HEK293 (cell line): ENCODE data around the gene NUCKS1.
A peak's percentile ranks its signal among the peaks of the same experiment; 100 is the strongest.

Source experiments
- GLI4 ChIP-seq: fragments of 450-650 bp; formaldehyde crosslinking; IDR thresholded peaks from 2 replicates; pipeline ENCODE4 v1.5.1; 2016; ENCODE audit warnings: missing biosample characterization, missing genetic modification characterization
- GLIS1 ChIP-seq: fragments of 450-650 bp; formaldehyde crosslinking; IDR thresholded peaks from 2 replicates; pipeline ENCODE4 v1.5.1; 2016; ENCODE audit warnings: missing biosample characterization, missing genetic modification characterization
- PRDM1 ChIP-seq: fragments of 450-650 bp; formaldehyde crosslinking; IDR thresholded peaks from 2 replicates; pipeline ENCODE4; 2016; ENCODE audit warnings: missing biosample characterization, missing genetic modification characterization
- TCF7L2 ChIP-seq: IDR thresholded peaks from 2 replicates; pipeline ENCODE4 v1.6.1; 2011; ENCODE audit warnings: low read depth, mild to moderate bottlenecking, inconsistent platforms, low read length, moderate library complexity, borderline replicate concordance
- ZSCAN16 ChIP-seq: fragments of 450-650 bp; formaldehyde crosslinking; IDR thresholded peaks from 2 replicates; pipeline ENCODE4 v1.5.1; 2016; ENCODE audit warnings: missing biosample characterization, missing genetic modification characterization
- TF ChIP-seq, protein P1 (sequence below): IDR thresholded peaks from 2 replicates; pipeline ENCODE4 v1.6.1; 2011; ENCODE audit warnings: mild to moderate bottlenecking, low read depth, low read length, borderline replicate concordance
- TF ChIP-seq, protein P2 (sequence below): fragments of 450-650 bp; formaldehyde crosslinking; IDR thresholded peaks from 2 replicates; pipeline ENCODE4 v1.5.1; 2016; ENCODE audit warnings: missing biosample characterization, missing genetic modification characterization, low read depth
- TF ChIP-seq, protein P3 (sequence below): fragments of 450-650 bp; formaldehyde crosslinking; IDR thresholded peaks from 2 replicates; pipeline ENCODE4 v1.5.1; 2016; ENCODE audit warnings: missing biosample characterization, missing genetic modification characterization, borderline replicate concordance
- TF ChIP-seq, protein P4 (sequence below): fragments of 450-650 bp; formaldehyde crosslinking; IDR thresholded peaks from 2 replicates; pipeline ENCODE4 v1.5.1; 2016; ENCODE audit warnings: missing biosample characterization, missing genetic modification characterization

DNA sequence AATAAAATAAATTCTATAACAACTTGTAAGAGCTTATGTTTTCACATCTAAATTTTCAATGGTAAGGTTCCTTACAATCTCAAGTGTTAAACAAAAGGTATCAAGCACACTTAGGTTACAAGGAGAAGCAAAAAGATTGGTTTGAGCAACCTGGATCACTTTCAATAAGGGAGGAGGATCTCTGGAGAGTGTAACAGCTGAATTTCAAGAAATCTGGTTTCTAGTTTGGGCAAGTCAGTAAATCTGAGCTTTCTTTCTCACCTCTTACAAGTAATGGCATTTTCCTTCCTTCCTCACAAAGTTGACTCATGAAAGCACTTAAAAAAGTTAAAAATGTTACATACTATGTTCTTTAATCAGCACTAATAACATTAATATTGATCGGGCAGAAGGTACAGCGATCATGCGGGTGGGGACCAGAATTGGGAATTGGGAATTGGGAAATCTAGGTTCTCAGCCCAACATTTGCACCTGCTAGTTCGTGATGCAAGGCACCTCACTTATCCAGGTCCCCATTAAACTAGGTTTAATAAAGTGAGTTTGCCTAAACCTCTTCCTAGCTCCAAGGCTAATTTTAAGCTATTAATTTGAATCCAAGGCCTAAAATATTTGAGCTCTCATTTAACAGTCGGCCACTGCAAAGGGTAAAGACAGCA lies 3.1 kb downstream of the NUCKS1 start:
- TF ChIP-seq, protein P1, sequence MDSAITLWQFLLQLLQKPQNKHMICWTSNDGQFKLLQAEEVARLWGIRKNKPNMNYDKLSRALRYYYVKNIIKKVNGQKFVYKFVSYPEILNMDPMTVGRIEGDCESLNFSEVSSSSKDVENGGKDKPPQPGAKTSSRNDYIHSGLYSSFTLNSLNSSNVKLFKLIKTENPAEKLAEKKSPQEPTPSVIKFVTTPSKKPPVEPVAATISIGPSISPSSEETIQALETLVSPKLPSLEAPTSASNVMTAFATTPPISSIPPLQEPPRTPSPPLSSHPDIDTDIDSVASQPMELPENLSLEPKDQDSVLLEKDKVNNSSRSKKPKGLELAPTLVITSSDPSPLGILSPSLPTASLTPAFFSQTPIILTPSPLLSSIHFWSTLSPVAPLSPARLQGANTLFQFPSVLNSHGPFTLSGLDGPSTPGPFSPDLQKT = no peak
- TF ChIP-seq, protein P2, sequence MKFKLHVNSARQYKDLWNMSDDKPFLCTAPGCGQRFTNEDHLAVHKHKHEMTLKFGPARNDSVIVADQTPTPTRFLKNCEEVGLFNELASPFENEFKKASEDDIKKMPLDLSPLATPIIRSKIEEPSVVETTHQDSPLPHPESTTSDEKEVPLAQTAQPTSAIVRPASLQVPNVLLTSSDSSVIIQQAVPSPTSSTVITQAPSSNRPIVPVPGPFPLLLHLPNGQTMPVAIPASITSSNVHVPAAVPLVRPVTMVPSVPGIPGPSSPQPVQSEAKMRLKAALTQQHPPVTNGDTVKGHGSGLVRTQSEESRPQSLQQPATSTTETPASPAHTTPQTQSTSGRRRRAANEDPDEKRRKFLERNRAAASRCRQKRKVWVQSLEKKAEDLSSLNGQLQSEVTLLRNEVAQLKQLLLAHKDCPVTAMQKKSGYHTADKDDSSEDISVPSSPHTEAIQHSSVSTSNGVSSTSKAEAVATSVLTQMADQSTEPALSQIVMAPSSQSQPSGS (tag by site-specific recombination) = no peak
- TF ChIP-seq ZSCAN16 (tag by site-specific recombination) (no peak), TCF7L2 (no peak), GLI4 (tag by site-specific recombination) (no peak), PRDM1 (tag by site-specific recombination) (peak; percentile 89), GLIS1 (no peak)
- TF ChIP-seq, protein P3, sequence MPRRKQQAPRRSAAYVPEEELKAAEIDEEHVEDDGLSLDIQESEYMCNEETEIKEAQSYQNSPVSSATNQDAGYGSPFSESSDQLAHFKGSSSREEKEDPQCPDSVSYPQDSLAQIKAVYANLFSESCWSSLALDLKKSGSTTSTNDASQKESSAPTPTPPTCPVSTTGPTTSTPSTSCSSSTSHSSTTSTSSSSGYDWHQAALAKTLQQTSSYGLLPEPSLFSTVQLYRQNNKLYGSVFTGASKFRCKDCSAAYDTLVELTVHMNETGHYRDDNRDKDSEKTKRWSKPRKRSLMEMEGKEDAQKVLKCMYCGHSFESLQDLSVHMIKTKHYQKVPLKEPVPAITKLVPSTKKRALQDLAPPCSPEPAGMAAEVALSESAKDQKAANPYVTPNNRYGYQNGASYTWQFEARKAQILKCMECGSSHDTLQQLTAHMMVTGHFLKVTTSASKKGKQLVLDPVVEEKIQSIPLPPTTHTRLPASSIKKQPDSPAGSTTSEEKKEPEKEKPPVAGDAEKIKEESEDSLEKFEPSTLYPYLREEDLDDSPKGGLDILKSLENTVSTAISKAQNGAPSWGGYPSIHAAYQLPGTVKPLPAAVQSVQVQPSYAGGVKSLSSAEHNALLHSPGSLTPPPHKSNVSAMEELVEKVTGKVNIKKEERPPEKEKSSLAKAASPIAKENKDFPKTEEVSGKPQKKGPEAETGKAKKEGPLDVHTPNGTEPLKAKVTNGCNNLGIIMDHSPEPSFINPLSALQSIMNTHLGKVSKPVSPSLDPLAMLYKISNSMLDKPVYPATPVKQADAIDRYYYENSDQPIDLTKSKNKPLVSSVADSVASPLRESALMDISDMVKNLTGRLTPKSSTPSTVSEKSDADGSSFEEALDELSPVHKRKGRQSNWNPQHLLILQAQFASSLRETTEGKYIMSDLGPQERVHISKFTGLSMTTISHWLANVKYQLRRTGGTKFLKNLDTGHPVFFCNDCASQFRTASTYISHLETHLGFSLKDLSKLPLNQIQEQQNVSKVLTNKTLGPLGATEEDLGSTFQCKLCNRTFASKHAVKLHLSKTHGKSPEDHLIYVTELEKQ (tag by site-specific recombination) = no peak
- TF ChIP-seq, protein P4, sequence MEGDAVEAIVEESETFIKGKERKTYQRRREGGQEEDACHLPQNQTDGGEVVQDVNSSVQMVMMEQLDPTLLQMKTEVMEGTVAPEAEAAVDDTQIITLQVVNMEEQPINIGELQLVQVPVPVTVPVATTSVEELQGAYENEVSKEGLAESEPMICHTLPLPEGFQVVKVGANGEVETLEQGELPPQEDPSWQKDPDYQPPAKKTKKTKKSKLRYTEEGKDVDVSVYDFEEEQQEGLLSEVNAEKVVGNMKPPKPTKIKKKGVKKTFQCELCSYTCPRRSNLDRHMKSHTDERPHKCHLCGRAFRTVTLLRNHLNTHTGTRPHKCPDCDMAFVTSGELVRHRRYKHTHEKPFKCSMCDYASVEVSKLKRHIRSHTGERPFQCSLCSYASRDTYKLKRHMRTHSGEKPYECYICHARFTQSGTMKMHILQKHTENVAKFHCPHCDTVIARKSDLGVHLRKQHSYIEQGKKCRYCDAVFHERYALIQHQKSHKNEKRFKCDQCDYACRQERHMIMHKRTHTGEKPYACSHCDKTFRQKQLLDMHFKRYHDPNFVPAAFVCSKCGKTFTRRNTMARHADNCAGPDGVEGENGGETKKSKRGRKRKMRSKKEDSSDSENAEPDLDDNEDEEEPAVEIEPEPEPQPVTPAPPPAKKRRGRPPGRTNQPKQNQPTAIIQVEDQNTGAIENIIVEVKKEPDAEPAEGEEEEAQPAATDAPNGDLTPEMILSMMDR = no peak
